Fibroblast of pulmonary artery (primary cell): ENCODE measurements around the gene ANO5.

Experiments
- DNase-seq: peaks from one replicate; pipeline ENCODE4 v3.0.0-alpha.2; 2010; ENCODE audit warnings: low read depth
- H3K4me3 ChIP-seq: replicated peaks from 2 replicates; pipeline ENCODE4 v1.5.1; 2011; ENCODE audit warnings: low read depth, mild to moderate bottlenecking, control low read depth, low read length, moderate library complexity
- TF ChIP-seq, protein P1 (sequence below): IDR thresholded peaks from 2 replicates; pipeline ENCODE4 v1.5.1; 2011; ENCODE audit warnings: mild to moderate bottlenecking, control low read depth, low read length, inconsistent platforms; ENCODE audit errors: missing control alignments

The ANO5 gene

DNA sequence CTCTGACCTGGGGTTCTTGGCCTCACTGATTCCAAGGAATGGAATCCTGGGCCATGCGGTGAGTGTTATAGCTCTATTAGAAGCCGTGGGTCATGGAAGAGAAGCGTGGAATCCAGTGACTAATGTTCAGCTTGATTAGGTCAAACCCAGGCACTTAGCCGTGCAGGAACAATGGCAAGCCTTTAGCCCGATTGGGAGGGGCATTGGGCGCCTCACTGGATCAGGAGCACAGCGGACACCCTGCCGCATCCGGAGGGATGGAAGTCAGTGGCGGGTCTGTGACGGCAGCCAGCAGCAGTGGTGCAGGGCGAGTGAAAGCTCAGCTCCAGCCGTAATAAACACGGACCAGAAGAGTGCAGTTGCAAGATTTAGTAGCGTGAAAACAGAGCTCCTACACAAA is 124.8 kb downstream of the ANO5 start:
- no peak overlapping the region for H3K4me3 ChIP-seq
- TF ChIP-seq, protein P1, sequence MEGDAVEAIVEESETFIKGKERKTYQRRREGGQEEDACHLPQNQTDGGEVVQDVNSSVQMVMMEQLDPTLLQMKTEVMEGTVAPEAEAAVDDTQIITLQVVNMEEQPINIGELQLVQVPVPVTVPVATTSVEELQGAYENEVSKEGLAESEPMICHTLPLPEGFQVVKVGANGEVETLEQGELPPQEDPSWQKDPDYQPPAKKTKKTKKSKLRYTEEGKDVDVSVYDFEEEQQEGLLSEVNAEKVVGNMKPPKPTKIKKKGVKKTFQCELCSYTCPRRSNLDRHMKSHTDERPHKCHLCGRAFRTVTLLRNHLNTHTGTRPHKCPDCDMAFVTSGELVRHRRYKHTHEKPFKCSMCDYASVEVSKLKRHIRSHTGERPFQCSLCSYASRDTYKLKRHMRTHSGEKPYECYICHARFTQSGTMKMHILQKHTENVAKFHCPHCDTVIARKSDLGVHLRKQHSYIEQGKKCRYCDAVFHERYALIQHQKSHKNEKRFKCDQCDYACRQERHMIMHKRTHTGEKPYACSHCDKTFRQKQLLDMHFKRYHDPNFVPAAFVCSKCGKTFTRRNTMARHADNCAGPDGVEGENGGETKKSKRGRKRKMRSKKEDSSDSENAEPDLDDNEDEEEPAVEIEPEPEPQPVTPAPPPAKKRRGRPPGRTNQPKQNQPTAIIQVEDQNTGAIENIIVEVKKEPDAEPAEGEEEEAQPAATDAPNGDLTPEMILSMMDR = no peak
- no peak for DNase-seq

DNA sequence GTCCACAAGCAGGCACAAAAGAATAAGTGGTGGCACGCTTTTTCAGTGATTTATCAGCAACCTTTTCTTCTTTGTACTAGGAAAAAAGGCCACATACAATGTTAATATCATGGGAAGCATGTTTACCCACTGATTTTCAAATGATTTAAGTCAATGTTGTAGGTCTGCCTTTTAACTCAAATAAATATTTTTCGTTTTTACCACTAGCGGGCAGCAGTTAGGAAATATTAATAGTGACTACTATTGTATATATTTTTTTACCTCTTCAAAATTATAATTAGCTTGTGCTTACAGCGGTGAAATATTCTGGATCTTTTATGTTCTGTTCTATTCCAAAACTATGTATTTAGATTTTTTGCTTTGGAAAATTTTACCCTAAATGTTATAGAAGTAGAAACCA is 138.9 kb downstream of the ANO5 start:
- H3K4me3 ChIP-seq = no peak overlapping the region
- DNase-seq = no peak
- TF ChIP-seq, protein P1 = no peak
